ENCODE data around the gene NRIP1. TPM values are rescaled to one million over a fixed set of nuclear protein-coding genes. Genes with fewer than 3 reads are reported as not detected.

Gene NRIP1
- total and polyA plus RNA-seq, 2 of the 8 experiments (the other 6 are each of a cell fraction or from before 2014, with no cell fraction given), result 1.5 to 9.3 TPM

DNA sequence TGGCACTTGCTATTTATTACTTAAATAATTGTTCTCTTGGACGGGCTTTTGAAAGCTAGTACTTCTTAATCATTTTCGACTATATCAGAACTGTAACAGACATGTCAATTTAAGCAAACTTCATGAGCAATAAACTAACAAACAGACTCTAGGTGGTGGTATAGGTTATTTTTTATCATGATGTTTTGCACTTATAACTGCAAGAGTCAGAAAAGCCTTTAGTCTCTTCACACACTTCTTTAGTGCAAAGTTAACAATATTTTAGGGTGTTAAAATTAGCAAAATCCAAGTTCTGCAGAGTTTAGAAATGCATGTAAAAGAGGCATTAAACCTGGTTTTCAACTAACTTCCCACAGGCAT lies 2.2 kb downstream of the NRIP1 start:
- Histone ChIP-seq H3K9ac (replicated peaks in 1 of 4; ENCODE audit: extremely low read depth in 1 of 4, low read depth in 3 of 4, low read length in 3 of 4) (no peak overlapping the region), H3K4me2 (ENCODE audit: insufficient read depth in 1 of 2, low read depth in 2 of 2, low read length in 2 of 2) (peak overlapping the region; percentile 69 to 85; a peak in 3 of 4 replicates), H3K9me3 (ENCODE audit: insufficient read depth in 2 of 2, low read depth in 1 of 2, low read length in 1 of 2) (no peaks in the 10 kb centered on the region), H3K23me2 (ENCODE audit: low read depth, low read length) (peaks cover 11% of the 10 kb centered on the region), H2BK5ac (ENCODE audit: low read depth, low read length) (no peak overlapping the region), H3K4me3 (ENCODE audit: extremely low read depth in 1 of 4, insufficient read depth in 2 of 4, low read depth in 3 of 4, low read length in 4 of 4) (peak overlapping the region in 1 of 4 experiments; percentile 67; a peak in 2 of 8 replicates), H3K4ac (replicated peaks; ENCODE audit: insufficient read length, low read depth, low read length) (no peak overlapping the region), H2AK5ac (ENCODE audit: low read depth, low read length) (no peak overlapping the region), H3K36me3 (ENCODE audit: control insufficient read depth in 2 of 4, insufficient read depth in 4 of 4, low read length in 3 of 4) (no peaks in the 10 kb centered on the region), H4K20me1 (replicated peaks in 1 of 2; ENCODE audit: control insufficient read depth in 1 of 2, insufficient read depth in 2 of 2, low read length in 2 of 2) (no peaks in the 10 kb centered on the region), H3K18ac (ENCODE audit: extremely low read depth, low read length) (no peak overlapping the region), H2BK120ac (replicated peaks; ENCODE audit: low read depth, low read length) (no peak overlapping the region), H3K14ac (ENCODE audit: insufficient read length) (no peak overlapping the region), H3K56ac (replicated peaks; ENCODE audit: insufficient read length, low read depth, low read length) (no peak overlapping the region), H2BK20ac (ENCODE audit: low read length) (no peak overlapping the region), H2BK15ac (ENCODE audit: low read length) (no peak overlapping the region), H4K5ac (ENCODE audit: insufficient read length, low read depth, low read length) (no peak overlapping the region), H3K27ac (ENCODE audit: low read depth, low read length) (no peak overlapping the region), H3K79me2 (ENCODE audit: control insufficient read depth in 1 of 2, insufficient read depth in 2 of 2, low read length in 2 of 2) (peaks cover 0 to 63% of the 10 kb centered on the region in 2 experiments; a peak in 3 of 4 replicates), H4K91ac (replicated peaks; ENCODE audit: insufficient read length, low read length) (no peak overlapping the region), H4K8ac (ENCODE audit: extremely low read depth, insufficient read depth, low read length) (no peak overlapping the region), H3K23ac (ENCODE audit: insufficient read length) (no peak overlapping the region), H3K4me1 (replicated peaks in 1 of 4; ENCODE audit: control insufficient read depth in 3 of 4, insufficient read depth in 4 of 4, low read length in 3 of 4) (peaks cover 0 to 9% (median 3%) of the 10 kb centered on the region in 4 experiments; a peak in 4 of 7 replicates), H3K27me3 (replicated peaks in 1 of 4; ENCODE audit: control insufficient read depth in 3 of 4, extremely low read depth in 1 of 4, insufficient read depth in 3 of 4, low read length in 3 of 4) (peaks cover 0 to 9% (median 3%) of the 10 kb centered on the region in 4 experiments; a peak in 2 of 7 replicates), H3K79me1 (ENCODE audit: low read depth, low read length) (no peaks in the 10 kb centered on the region), H2BK12ac (ENCODE audit: low read depth, low read length) (no peak overlapping the region), H2AFZ (ENCODE audit: low read length) (no peak overlapping the region)
- TF ChIP-seq CEBPB (IDR thresholded peaks at IDR 0.05; ENCODE audit: low read depth, low read length) (no peak), CREB1 (IDR thresholded peaks at IDR 0.05) (no peak), KDM1A (IDR thresholded peaks at IDR 0.05; ENCODE audit: borderline replicate concordance, low read length) (no peak), CHD1 (IDR thresholded peaks at IDR 0.05; ENCODE audit: low read depth, low read length) (no peak), CTBP2 (IDR thresholded peaks at IDR 0.05; ENCODE audit: borderline replicate concordance, insufficient read depth, insufficient read length, low read length) (no peak), CHD2 (IDR thresholded peaks at IDR 0.05; ENCODE audit: low read length) (no peak), SAP30 (IDR thresholded peaks at IDR 0.05; ENCODE audit: insufficient read depth, insufficient replicate concordance, low read length) (no peak), EP300 (IDR thresholded peaks at IDR 0.05; ENCODE audit: borderline replicate concordance in 1 of 2, low read depth in 2 of 2, low read length in 2 of 2) (no peak), NRF1 (IDR thresholded peaks at IDR 0.05; ENCODE audit: low read depth, low read length) (no peak), KDM4A (IDR thresholded peaks at IDR 0.05; ENCODE audit: low read depth, low read length, severe bottlenecking) (no peak), HDAC2 (IDR thresholded peaks at IDR 0.05; ENCODE audit: borderline replicate concordance in 1 of 2, low read depth in 2 of 2, low read length in 2 of 2) (no peak)
- TF ChIP-seq, protein P1, sequence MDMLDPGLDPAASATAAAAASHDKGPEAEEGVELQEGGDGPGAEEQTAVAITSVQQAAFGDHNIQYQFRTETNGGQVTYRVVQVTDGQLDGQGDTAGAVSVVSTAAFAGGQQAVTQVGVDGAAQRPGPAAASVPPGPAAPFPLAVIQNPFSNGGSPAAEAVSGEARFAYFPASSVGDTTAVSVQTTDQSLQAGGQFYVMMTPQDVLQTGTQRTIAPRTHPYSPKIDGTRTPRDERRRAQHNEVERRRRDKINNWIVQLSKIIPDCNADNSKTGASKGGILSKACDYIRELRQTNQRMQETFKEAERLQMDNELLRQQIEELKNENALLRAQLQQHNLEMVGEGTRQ (IDR thresholded peaks at IDR 0.05; ENCODE audit: low read length), result no peak
- POLR2A ChIA-PET (ENCODE audit: partially characterized antibody), result no interaction called here
- no peak for FAIRE-seq
- no peak for DNase-seq (ENCODE audit: low read depth in 1 of 2, low spot score in 2 of 2)
- WGBS, 2 experiments (ENCODE audit: extremely low coverage in 1 of 2, insufficient coverage in 1 of 2, insufficient read length in 1 of 2, insufficient replicate concordance in 2 of 2, low coverage in 1 of 2, low lambda C conversion rate in 2 of 2, missing lambda C conversion rate in 1 of 2), result 77% methylated on average over 2 of the region's 2 CpGs; no CpG with 5 or more reads in 1 of the 2 experiments
- CTCF ChIA-PET (ENCODE audit: partially characterized antibody), result no interaction called here
